ENCODE data around the gene SORBS2.

DNA sequence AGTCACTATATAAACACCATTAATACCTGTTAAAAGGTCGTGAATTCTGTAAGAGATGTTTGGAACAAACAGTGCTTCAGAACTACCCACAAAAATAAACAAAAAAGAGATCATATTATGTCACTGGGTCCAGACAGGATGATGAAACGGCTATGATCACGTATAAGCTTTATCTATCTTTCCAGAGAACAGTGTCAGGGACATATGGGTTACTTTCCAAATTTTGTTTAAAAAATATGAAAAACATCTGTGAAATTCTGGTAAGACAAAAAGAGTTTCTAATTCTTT lies 90.0 kb downstream of the SORBS2 start:
- TF ChIP-seq, protein P1, sequence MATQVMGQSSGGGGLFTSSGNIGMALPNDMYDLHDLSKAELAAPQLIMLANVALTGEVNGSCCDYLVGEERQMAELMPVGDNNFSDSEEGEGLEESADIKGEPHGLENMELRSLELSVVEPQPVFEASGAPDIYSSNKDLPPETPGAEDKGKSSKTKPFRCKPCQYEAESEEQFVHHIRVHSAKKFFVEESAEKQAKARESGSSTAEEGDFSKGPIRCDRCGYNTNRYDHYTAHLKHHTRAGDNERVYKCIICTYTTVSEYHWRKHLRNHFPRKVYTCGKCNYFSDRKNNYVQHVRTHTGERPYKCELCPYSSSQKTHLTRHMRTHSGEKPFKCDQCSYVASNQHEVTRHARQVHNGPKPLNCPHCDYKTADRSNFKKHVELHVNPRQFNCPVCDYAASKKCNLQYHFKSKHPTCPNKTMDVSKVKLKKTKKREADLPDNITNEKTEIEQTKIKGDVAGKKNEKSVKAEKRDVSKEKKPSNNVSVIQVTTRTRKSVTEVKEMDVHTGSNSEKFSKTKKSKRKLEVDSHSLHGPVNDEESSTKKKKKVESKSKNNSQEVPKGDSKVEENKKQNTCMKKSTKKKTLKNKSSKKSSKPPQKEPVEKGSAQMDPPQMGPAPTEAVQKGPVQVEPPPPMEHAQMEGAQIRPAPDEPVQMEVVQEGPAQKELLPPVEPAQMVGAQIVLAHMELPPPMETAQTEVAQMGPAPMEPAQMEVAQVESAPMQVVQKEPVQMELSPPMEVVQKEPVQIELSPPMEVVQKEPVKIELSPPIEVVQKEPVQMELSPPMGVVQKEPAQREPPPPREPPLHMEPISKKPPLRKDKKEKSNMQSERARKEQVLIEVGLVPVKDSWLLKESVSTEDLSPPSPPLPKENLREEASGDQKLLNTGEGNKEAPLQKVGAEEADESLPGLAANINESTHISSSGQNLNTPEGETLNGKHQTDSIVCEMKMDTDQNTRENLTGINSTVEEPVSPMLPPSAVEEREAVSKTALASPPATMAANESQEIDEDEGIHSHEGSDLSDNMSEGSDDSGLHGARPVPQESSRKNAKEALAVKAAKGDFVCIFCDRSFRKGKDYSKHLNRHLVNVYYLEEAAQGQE (IDR thresholded peaks at IDR 0.05; ENCODE audit: insufficient read depth in 1 of 2, low read depth in 2 of 2, low read length in 1 of 2), result no peak
- TF ChIP-seq, protein P2, sequence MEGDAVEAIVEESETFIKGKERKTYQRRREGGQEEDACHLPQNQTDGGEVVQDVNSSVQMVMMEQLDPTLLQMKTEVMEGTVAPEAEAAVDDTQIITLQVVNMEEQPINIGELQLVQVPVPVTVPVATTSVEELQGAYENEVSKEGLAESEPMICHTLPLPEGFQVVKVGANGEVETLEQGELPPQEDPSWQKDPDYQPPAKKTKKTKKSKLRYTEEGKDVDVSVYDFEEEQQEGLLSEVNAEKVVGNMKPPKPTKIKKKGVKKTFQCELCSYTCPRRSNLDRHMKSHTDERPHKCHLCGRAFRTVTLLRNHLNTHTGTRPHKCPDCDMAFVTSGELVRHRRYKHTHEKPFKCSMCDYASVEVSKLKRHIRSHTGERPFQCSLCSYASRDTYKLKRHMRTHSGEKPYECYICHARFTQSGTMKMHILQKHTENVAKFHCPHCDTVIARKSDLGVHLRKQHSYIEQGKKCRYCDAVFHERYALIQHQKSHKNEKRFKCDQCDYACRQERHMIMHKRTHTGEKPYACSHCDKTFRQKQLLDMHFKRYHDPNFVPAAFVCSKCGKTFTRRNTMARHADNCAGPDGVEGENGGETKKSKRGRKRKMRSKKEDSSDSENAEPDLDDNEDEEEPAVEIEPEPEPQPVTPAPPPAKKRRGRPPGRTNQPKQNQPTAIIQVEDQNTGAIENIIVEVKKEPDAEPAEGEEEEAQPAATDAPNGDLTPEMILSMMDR (IDR thresholded peaks at IDR 0.05), result no peak
- TF ChIP-seq POLR2AphosphoS5 (IDR thresholded peaks at IDR 0.05; ENCODE audit: low read depth, low read length) (no peak), TCF7L2 (IDR thresholded peaks at IDR 0.05; ENCODE audit: low read depth, low read length) (no peak)
